ENCODE data around the gene RBCK1.
"Not testable (repeated sequence)": the region's sequence is repeated elsewhere in the genome, so short reads cannot be mapped to it uniquely, and the experiment has no call there.

The RBCK1 gene

DNA sequence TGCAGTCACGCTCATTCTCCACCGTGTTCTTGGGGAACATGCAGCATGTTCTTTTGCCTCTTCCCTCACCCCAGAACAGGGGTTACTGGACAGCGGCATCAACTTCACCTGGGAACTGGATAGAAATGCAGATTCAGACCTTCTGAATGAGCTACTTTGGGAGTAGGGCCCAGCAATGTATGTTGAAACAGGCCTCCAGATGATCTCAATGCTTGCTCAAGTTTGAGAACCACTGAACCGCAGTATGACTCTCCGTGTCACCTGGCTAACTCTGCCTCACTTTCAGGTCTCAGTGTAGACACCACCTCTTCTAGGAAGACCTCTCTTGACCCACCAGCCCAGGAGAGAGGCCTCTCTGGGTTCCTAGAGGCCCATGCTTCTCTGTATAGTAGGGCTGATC lies 22.7 kb upstream of the RBCK1 start:
- Histone ChIP-seq H3F3A (ENCODE audit: insufficient read depth, low read length) (0 out of 2 replicates have a peak, but pooled peaks cover 3% of the 10 kb centered on the region), H3K9me2 (ENCODE audit: low read depth, low read length) (no peaks in the 10 kb centered on the region), H3K9ac (ENCODE audit: low read length) (no peak overlapping the region), H3K79me2 (ENCODE audit: insufficient read depth, low read length) (peaks cover 4% of the 10 kb centered on the region; the same call in 1 of the 2 replicates), H2AFZ (ENCODE audit: low read length) (no peak overlapping the region), H4K20me1 (ENCODE audit: insufficient read depth, low read length) (no peaks in the 10 kb centered on the region), H3K27ac (ENCODE audit: low read depth, low read length, poor library complexity, severe bottlenecking) (no peak overlapping the region), H3K4me2 (ENCODE audit: low read length) (no peak overlapping the region), H3K4me1 (ENCODE audit: insufficient read depth, low read length, severe bottlenecking) (peaks cover 7% of the 10 kb centered on the region), H3K36me3 (ENCODE audit: insufficient read depth, low read length) (peaks cover 40% of the 10 kb centered on the region), H3K4me3 (ENCODE audit: low read depth, low read length, poor library complexity, severe bottlenecking) (no peak overlapping the region), H3K9me3 (ENCODE audit: low read length) (no peaks in the 10 kb centered on the region), H3K27me3 (ENCODE audit: insufficient read depth, low read length) (no peaks in the 10 kb centered on the region)
- TF ChIP-seq, protein P1, sequence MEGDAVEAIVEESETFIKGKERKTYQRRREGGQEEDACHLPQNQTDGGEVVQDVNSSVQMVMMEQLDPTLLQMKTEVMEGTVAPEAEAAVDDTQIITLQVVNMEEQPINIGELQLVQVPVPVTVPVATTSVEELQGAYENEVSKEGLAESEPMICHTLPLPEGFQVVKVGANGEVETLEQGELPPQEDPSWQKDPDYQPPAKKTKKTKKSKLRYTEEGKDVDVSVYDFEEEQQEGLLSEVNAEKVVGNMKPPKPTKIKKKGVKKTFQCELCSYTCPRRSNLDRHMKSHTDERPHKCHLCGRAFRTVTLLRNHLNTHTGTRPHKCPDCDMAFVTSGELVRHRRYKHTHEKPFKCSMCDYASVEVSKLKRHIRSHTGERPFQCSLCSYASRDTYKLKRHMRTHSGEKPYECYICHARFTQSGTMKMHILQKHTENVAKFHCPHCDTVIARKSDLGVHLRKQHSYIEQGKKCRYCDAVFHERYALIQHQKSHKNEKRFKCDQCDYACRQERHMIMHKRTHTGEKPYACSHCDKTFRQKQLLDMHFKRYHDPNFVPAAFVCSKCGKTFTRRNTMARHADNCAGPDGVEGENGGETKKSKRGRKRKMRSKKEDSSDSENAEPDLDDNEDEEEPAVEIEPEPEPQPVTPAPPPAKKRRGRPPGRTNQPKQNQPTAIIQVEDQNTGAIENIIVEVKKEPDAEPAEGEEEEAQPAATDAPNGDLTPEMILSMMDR (IDR thresholded peaks at IDR 0.05; ENCODE audit: low read length) = no peak
- no peak for TF ChIP-seq EZH2 (IDR thresholded peaks at IDR 0.05; ENCODE audit: borderline replicate concordance, low read length)

DNA sequence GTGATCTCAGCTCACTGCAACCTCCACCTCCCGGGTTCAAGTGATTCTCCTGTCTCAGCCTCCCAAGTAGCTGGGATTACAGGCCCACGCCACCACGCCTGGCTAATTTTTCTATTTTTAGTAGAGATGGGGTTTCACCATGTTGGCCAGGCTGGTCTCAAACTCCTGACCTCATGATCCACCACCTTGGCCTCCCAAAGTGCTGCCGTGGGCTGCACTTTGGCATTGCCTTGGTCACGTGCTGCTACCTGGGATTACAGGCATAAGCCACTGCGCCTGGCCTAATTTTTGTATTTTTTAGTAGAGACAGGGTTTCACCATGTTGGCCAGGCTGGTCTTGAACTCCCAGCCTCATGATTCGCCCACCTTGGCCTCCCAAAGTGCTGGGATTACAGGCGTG lies 21.5 kb upstream of the RBCK1 start:
- H3K36me3 ChIP-seq (ENCODE audit: insufficient read depth, low read length) = peaks cover 50% of the 10 kb centered on the region
- H3K9ac ChIP-seq (ENCODE audit: low read length); H3K4me1 ChIP-seq (ENCODE audit: insufficient read depth, low read length, severe bottlenecking); H2AFZ ChIP-seq (ENCODE audit: low read length); H3K4me2 ChIP-seq (ENCODE audit: low read length); H3K9me2 ChIP-seq (ENCODE audit: low read depth, low read length); H3K27ac ChIP-seq (ENCODE audit: low read depth, low read length, poor library complexity, severe bottlenecking); H3K9me3 ChIP-seq (ENCODE audit: low read length); H3K27me3 ChIP-seq (ENCODE audit: insufficient read depth, low read length); H3K79me2 ChIP-seq (ENCODE audit: insufficient read depth, low read length); H3F3A ChIP-seq (ENCODE audit: insufficient read depth, low read length); H4K20me1 ChIP-seq (ENCODE audit: insufficient read depth, low read length); H3K4me3 ChIP-seq (ENCODE audit: low read depth, low read length, poor library complexity, severe bottlenecking): not testable (repeated sequence)

DNA sequence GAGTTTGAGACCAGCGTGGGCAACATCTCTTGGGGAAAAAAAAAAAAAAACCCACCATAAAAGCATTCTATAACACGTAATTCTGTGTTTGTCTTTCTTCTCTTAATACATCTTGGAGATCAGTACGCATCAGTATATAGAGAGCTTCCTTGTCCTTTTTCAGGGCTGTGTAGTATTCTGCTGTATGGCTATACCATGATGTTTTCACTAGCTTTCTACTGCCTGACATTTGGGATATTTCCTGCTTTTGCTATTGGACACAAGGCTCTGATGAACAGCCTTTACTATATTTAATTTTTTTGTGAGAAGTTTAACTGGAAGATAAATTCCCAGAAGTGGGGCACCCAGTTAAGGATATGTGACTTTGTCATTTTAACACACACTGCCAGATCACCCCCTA lies 20.6 kb upstream of the RBCK1 start:
- peaks cover 1% of the 10 kb centered on the region for H3K4me1 ChIP-seq (ENCODE audit: insufficient read depth, low read length, severe bottlenecking)
- no peak overlapping the region for H3K27ac ChIP-seq (ENCODE audit: low read depth, low read length, poor library complexity, severe bottlenecking)
- no peaks in the 10 kb centered on the region for H3K9me2 ChIP-seq (ENCODE audit: low read depth, low read length)
- peaks cover 4% of the 10 kb centered on the region; the same call in 1 of the 2 replicates for H3K79me2 ChIP-seq (ENCODE audit: insufficient read depth, low read length)
- H3K4me3 ChIP-seq (ENCODE audit: low read depth, low read length, poor library complexity, severe bottlenecking) = no peak overlapping the region
- 0 out of 2 replicates have a peak, but pooled peaks cover 3% of the 10 kb centered on the region for H3F3A ChIP-seq (ENCODE audit: insufficient read depth, low read length)
- H4K20me1 ChIP-seq (ENCODE audit: insufficient read depth, low read length) = no peaks in the 10 kb centered on the region
- TF ChIP-seq, protein P1 (IDR thresholded peaks at IDR 0.05; ENCODE audit: low read length) = no peak
- no peak for TF ChIP-seq EZH2 (IDR thresholded peaks at IDR 0.05; ENCODE audit: borderline replicate concordance, low read length)
- H2AFZ ChIP-seq (ENCODE audit: low read length) = no peak overlapping the region
- no peaks in the 10 kb centered on the region for H3K9me3 ChIP-seq (ENCODE audit: low read length)
- H3K9ac ChIP-seq (ENCODE audit: low read length) = no peak overlapping the region
- no peaks in the 10 kb centered on the region for H3K27me3 ChIP-seq (ENCODE audit: insufficient read depth, low read length)
- no peak overlapping the region for H3K4me2 ChIP-seq (ENCODE audit: low read length)
- peaks cover 58% of the 10 kb centered on the region for H3K36me3 ChIP-seq (ENCODE audit: insufficient read depth, low read length)
